IMR-90 (cell line): ENCODE results near the gene CNOT10. TPM values are rescaled to one million over a fixed set of nuclear protein-coding genes. Genes with fewer than 3 reads are reported as not detected.

Source experiments
- ATAC-seq: fragments of 200-7000 bp; cut with Tn5 transposase; 2 replicates; pipeline ENCODE4 v1.9.1; 2020; ENCODE audit warnings: low read depth, mild to moderate bottlenecking, moderate library complexity
- BruUV-seq: library from RNA; stranded (reverse); fragments of 400-500 nt; replicated peaks from 2 replicates; lab custom pipeline; 2021; lab: Mats Ljungman, UMichigan
- CTCF ChIA-PET: fragments of 300-600 bp; formaldehyde crosslinking; extraction: SDS; loops from one replicate; lab custom pipeline; 2021; ENCODE audit warnings: antibody characterized with exemption; lab: Yijun Ruan, JAX
- POLR2A ChIA-PET: fragments of 300-600 bp; sonication (Branson Sonifier 250); formaldehyde crosslinking; loops from one replicate; lab custom pipeline; 2022; ENCODE audit warnings: antibody characterized with exemption; ENCODE audit not compliant: unreplicated experiment; lab: Charles Lee
- DNase-seq: peaks from one replicate; pipeline ENCODE4 v3.0.0; 2013
- H2AFZ ChIP-seq: replicated peaks from 2 replicates; pipeline ENCODE3; 2013; ENCODE audit warnings: low read length, mild to moderate bottlenecking; ENCODE audit not compliant: poor library complexity
- H2AK5ac ChIP-seq: 2 replicates; pipeline ENCODE4 v1.6.1; 2013; ENCODE audit warnings: low read depth, low read length, inconsistent platforms
- H2AK9ac ChIP-seq: replicated peaks from 2 replicates; pipeline ENCODE3; 2013; ENCODE audit warnings: mild to moderate bottlenecking, low read depth, low read length, moderate library complexity; ENCODE audit not compliant: poor library complexity
- H2BK120ac ChIP-seq: 2 replicates; pipeline ENCODE4 v1.6.1; 2013; ENCODE audit warnings: low read depth, low read length, inconsistent platforms
- H2BK15ac ChIP-seq: 3 replicates; pipeline ENCODE4 v1.6.1; 2013; ENCODE audit warnings: low read depth, low read length, inconsistent platforms
- H2BK20ac ChIP-seq: 2 replicates; pipeline ENCODE4 v1.6.1; 2013; ENCODE audit warnings: low read depth, mild to moderate bottlenecking, inconsistent platforms, low read length, moderate library complexity
- H2BK5ac ChIP-seq: 2 replicates; pipeline ENCODE4 v1.6.1; 2013; ENCODE audit warnings: mild to moderate bottlenecking, low read depth, low read length, inconsistent platforms; ENCODE audit not compliant: poor library complexity, severe bottlenecking
- H3K14ac ChIP-seq: replicated peaks from 2 replicates; pipeline ENCODE4 v1.6.1; 2013; ENCODE audit warnings: low read depth, low read length, inconsistent platforms
- H3K18ac ChIP-seq: 2 replicates; pipeline ENCODE4 v1.6.1; 2013; ENCODE audit warnings: low read depth, low read length, control low read depth
- H3K23ac ChIP-seq: 2 replicates; pipeline ENCODE4 v1.6.1; 2013; ENCODE audit warnings: low read depth, low read length, inconsistent platforms
- H3K27ac ChIP-seq: 2 replicates; pipeline ENCODE4 v1.5.1; 2013; ENCODE audit warnings: mild to moderate bottlenecking, control low read depth, low read length; ENCODE audit not compliant: insufficient read depth
- H3K27me3 ChIP-seq: 2 replicates; pipeline ENCODE4 v1.6.1; 2013; ENCODE audit warnings: low read length; ENCODE audit not compliant: control insufficient read depth, insufficient read depth
- H3K36me3 ChIP-seq: 2 replicates; pipeline ENCODE4 v1.6.1; 2013; ENCODE audit warnings: low read length, mixed read lengths; ENCODE audit not compliant: control insufficient read depth, insufficient read depth
- H3K4ac ChIP-seq: 2 replicates; pipeline ENCODE4 v1.6.1; 2013; ENCODE audit warnings: low read depth, low read length, inconsistent platforms
- H3K4me1 ChIP-seq: 2 replicates; pipeline ENCODE4 v1.6.1; 2013; ENCODE audit warnings: low read length, mixed read lengths; ENCODE audit not compliant: control insufficient read depth, insufficient read depth
- H3K4me2 ChIP-seq: 2 replicates; pipeline ENCODE4 v1.6.1; 2013; ENCODE audit warnings: low read depth, mild to moderate bottlenecking, control low read depth, low read length, moderate library complexity
- H3K4me3 ChIP-seq: 2 replicates; pipeline ENCODE4 v1.5.1; 2013; ENCODE audit warnings: low read depth, mild to moderate bottlenecking, control low read depth, low read length, moderate library complexity; ENCODE audit not compliant: insufficient read depth
- H3K56ac ChIP-seq: 2 replicates; pipeline ENCODE4 v1.6.1; 2013; ENCODE audit warnings: low read length, inconsistent platforms; ENCODE audit not compliant: insufficient read depth; ENCODE audit errors: extremely low read depth
- H3K79me1 ChIP-seq, 2 experiments: 2 replicates each; pipeline ENCODE4 v1.6.1; 2013; ENCODE audit warnings: low read length in 2 of 2, inconsistent platforms in 1 of 2, low read depth in 1 of 2
- H3K9ac ChIP-seq: 2 replicates; pipeline ENCODE4 v1.6.1; 2013; ENCODE audit warnings: low read depth, low read length, control low read depth
- H3K9me1 ChIP-seq: 2 replicates; pipeline ENCODE4 v1.6.1; 2013; ENCODE audit warnings: low read length, inconsistent platforms; ENCODE audit not compliant: insufficient read depth
- H3K9me3 ChIP-seq: 2 replicates; pipeline ENCODE4 v1.6.1; 2013; ENCODE audit warnings: low read length; ENCODE audit not compliant: control insufficient read depth, insufficient read depth
- H4K20me1 ChIP-seq: 2 replicates; pipeline ENCODE4 v1.6.1; 2013; ENCODE audit warnings: low read length, inconsistent platforms; ENCODE audit not compliant: insufficient read depth
- H4K5ac ChIP-seq: 2 replicates; pipeline ENCODE4 v1.6.1; 2013; ENCODE audit warnings: mild to moderate bottlenecking, low read depth, low read length, control low read depth
- H4K8ac ChIP-seq, 2 experiments: 2 replicates each; pipeline ENCODE4 v1.6.1; 2013; ENCODE audit warnings: low read depth in 2 of 2, low read length in 2 of 2, control low read depth in 1 of 2, inconsistent platforms in 1 of 2
- H4K91ac ChIP-seq: 2 replicates; pipeline ENCODE4 v1.6.1; 2013; ENCODE audit warnings: low read depth, low read length, inconsistent platforms; ENCODE audit not compliant: insufficient read depth
- BHLHE40 ChIP-seq: fragments of 150-350 bp; IDR thresholded peaks from 2 replicates; pipeline ENCODE4 v1.6.1; 2016; ENCODE audit warnings: mild to moderate bottlenecking, low read depth, low read length
- CEBPB ChIP-seq: IDR thresholded peaks from 2 replicates; pipeline ENCODE4 v1.6.1; 2012; ENCODE audit warnings: low read depth, low read length, improper control_type of control experiment
- CHD1 ChIP-seq: IDR thresholded peaks from 2 replicates; pipeline ENCODE4 v1.6.1; 2012; ENCODE audit warnings: low read depth, low read length, improper control_type of control experiment
- FOS ChIP-seq: fragments of 150-350 bp; IDR thresholded peaks from 2 replicates; pipeline ENCODE4 v1.6.1; 2016; ENCODE audit warnings: low read depth, low read length
- MAFK ChIP-seq: IDR thresholded peaks from 2 replicates; pipeline ENCODE4 v1.6.1; 2012; ENCODE audit warnings: low read depth, low read length, improper control_type of control experiment
- MAZ ChIP-seq: IDR thresholded peaks from 2 replicates; pipeline ENCODE4 v1.6.1; 2012; ENCODE audit warnings: low read depth, mild to moderate bottlenecking, low read length, improper control_type of control experiment, moderate library complexity, borderline replicate concordance
- MXI1 ChIP-seq: IDR thresholded peaks from 2 replicates; pipeline ENCODE4 v1.6.1; 2012; ENCODE audit warnings: low read depth, mild to moderate bottlenecking, low read length, moderate library complexity, borderline replicate concordance
- NFE2L2 ChIP-seq: fragments of 150-350 bp; IDR thresholded peaks from 2 replicates; pipeline ENCODE4 v1.6.1; 2016; ENCODE audit warnings: low read depth, mild to moderate bottlenecking, low read length
- POLR2A ChIP-seq: IDR thresholded peaks from 2 replicates; pipeline ENCODE4 v1.6.1; 2012; ENCODE audit warnings: mild to moderate bottlenecking, low read depth, low read length
- RCOR1 ChIP-seq: IDR thresholded peaks from 2 replicates; pipeline ENCODE4 v1.6.1; 2012; ENCODE audit warnings: mild to moderate bottlenecking, low read length, improper control_type of control experiment; ENCODE audit not compliant: insufficient replicate concordance
- RFX5 ChIP-seq: IDR thresholded peaks from 2 replicates; pipeline ENCODE4 v1.8.0; 2012; ENCODE audit warnings: low read depth, mild to moderate bottlenecking, low read length, moderate library complexity
- SMC3 ChIP-seq: fragments of 150-350 bp; IDR thresholded peaks from 2 replicates; pipeline ENCODE4 v1.6.1; 2016; ENCODE audit warnings: low read depth, mild to moderate bottlenecking, antibody characterized with exemption, low read length, moderate library complexity
- USF2 ChIP-seq: fragments of 150-350 bp; IDR thresholded peaks from 2 replicates; pipeline ENCODE4 v1.6.1; 2017; ENCODE audit warnings: mild to moderate bottlenecking, antibody characterized with exemption, low read length, low read depth
- WGBS, 2 experiments: methylation state at CpG; one replicate each; pipeline versions ENCODE4 v1.1.5 to v1.1.7; 2013; ENCODE audit warnings: missing lambda C conversion rate in 2 of 2; ENCODE audit not compliant: insufficient read length in 1 of 2; ENCODE audit errors: extremely low coverage in 2 of 2; 5-methylcytosine and 5-hydroxymethylcytosine counted together
- dilution Hi-C: fragments of 300-500 bp; cut with HindIII; formaldehyde crosslinking; loops from one replicate; pipeline ENCODE4 v1.14.3; 2018; ENCODE audit warnings: low sequenced_read_pairs; ENCODE audit not compliant: unreplicated experiment
- in situ Hi-C: fragments of 300-500 bp; cut with MboI; formaldehyde crosslinking; loops from 3 replicates; pipeline ENCODE4 v1.14.3; 2019; ENCODE audit warnings: low sequenced_read_pairs, inconsistent platforms, mixed read lengths
- intact Hi-C: fragments of 100-400 bp; cut with micrococcal nuclease; formaldehyde crosslinking; loops from 2 replicates; pipeline ENCODE4 v1.10.0; 2022
- polyA plus RNA-seq, 3 experiments: library from polyadenylated mRNA; depleted of rRNA; stranded (reverse); fragments of >200 nt; gene quantifications; 2 replicates each; pipeline ENCODE4 v1.2.3, GENCODE V29; 2012; ENCODE audit warnings: low replicate concordance in 1 of 3
- total RNA-seq: library from RNA; depleted of rRNA; stranded (reverse); fragments of >200 nt; gene quantifications from 2 replicates; pipeline ENCODE4 v1.2.3, GENCODE V29; 2012
- TF ChIP-seq, protein P1 (sequence below): conservative IDR thresholded peaks from 2 replicates; pipeline ENCODE4 v1.5.1; 2012; ENCODE audit warnings: mild to moderate bottlenecking, low read depth, low read length, improper control_type of control experiment

CNOT10 gene
- total and polyA plus RNA-seq, 2 of the 4 experiments (the other 2 are of a cell fraction): 15.8 to 20.4 TPM

GRCh38 chr3:32643816-32644215 lies 41.2 kb upstream of the CNOT10 start:
- POLR2A ChIA-PET: no interaction called here
- BruUV-seq: no TSS peak
- H2AK9ac ChIP-seq: no peak overlapping the region
- CTCF ChIA-PET: no interaction called here
- no peaks in the 10 kb centered on the region for H3K9me1 ChIP-seq
- no peak overlapping the region for H3K4me3 ChIP-seq
- no peak overlapping the region for H3K14ac ChIP-seq
- DNase-seq (no peak), ATAC-seq (no peak)
- H3K23ac ChIP-seq: no peak overlapping the region
- dilution Hi-C loops: no loop called here
- peaks cover 4% of the 10 kb centered on the region for H3K27me3 ChIP-seq
- no peak overlapping the region for H3K56ac ChIP-seq
- H2BK15ac ChIP-seq: no peak overlapping the region
- H3K27ac ChIP-seq: no peak overlapping the region
- H2AFZ ChIP-seq: no peak overlapping the region
- H3K4me1 ChIP-seq: no peaks in the 10 kb centered on the region
- intact Hi-C loops: no loop called here
- TF ChIP-seq USF2 (no peak), MXI1 (no peak), CEBPB (no peak), MAFK (no peak), POLR2A (no peak), NFE2L2 (no peak), FOS (no peak), MAZ (no peak), RFX5 (no peak), SMC3 (no peak), RCOR1 (no peak), CHD1 (no peak), BHLHE40 (no peak)
- TF ChIP-seq, protein P1, sequence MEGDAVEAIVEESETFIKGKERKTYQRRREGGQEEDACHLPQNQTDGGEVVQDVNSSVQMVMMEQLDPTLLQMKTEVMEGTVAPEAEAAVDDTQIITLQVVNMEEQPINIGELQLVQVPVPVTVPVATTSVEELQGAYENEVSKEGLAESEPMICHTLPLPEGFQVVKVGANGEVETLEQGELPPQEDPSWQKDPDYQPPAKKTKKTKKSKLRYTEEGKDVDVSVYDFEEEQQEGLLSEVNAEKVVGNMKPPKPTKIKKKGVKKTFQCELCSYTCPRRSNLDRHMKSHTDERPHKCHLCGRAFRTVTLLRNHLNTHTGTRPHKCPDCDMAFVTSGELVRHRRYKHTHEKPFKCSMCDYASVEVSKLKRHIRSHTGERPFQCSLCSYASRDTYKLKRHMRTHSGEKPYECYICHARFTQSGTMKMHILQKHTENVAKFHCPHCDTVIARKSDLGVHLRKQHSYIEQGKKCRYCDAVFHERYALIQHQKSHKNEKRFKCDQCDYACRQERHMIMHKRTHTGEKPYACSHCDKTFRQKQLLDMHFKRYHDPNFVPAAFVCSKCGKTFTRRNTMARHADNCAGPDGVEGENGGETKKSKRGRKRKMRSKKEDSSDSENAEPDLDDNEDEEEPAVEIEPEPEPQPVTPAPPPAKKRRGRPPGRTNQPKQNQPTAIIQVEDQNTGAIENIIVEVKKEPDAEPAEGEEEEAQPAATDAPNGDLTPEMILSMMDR: no peak
- H4K5ac ChIP-seq: no peak overlapping the region
- H3K18ac ChIP-seq: no peak overlapping the region
- no peak overlapping the region for H4K91ac ChIP-seq
- H3K79me1 ChIP-seq: no peaks in the 10 kb centered on the region
- no peaks in the 10 kb centered on the region for H3K9me3 ChIP-seq
- no peaks in the 10 kb centered on the region for H3K36me3 ChIP-seq
- H2BK20ac ChIP-seq: no peak overlapping the region
- in situ Hi-C loops: no loop called here
- H2BK5ac ChIP-seq: no peak overlapping the region
- no peak overlapping the region for H4K8ac ChIP-seq
- no peaks in the 10 kb centered on the region for H4K20me1 ChIP-seq
- no peak overlapping the region for H3K4ac ChIP-seq
- no peak overlapping the region for H3K9ac ChIP-seq
- no peak overlapping the region for H2AK5ac ChIP-seq
- WGBS, 2 experiments: 0% methylated on average over 1 of the region's 4 CpGs; no CpG with 5 or more reads in 1 of the 2 experiments
- no peak overlapping the region for H3K4me2 ChIP-seq
- H2BK120ac ChIP-seq: no peak overlapping the region
